ENCODE measurements around the gene KRTAP10-9.
"Not testable (repeated sequence)": the region's sequence is repeated elsewhere in the genome, so short reads cannot be mapped to it uniquely, and the experiment has no call there.

The KRTAP10-9 gene

DNA sequence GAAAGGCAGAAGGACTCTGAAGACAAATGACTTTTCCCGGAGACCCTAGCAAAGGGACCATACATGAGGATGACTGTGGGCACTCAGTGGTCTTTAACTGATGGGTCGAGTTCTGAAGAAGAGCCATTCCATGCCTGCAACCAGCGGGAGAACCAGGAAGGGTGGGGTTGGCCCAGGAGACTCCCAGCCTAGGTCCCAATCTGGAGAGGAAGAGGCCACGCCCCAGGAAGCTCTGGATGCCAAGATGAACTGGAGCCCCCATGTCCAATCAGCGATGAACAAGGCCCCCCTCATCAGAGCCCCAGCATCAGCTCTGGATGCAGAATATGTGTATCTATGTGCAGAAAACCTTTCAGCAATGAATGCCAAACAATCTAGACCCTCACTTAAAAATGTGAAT, 13.9 kb downstream of the KRTAP10-9 start:
- DNase-seq (ENCODE audit: low read depth in 2 of 2), result no peak

DNA sequence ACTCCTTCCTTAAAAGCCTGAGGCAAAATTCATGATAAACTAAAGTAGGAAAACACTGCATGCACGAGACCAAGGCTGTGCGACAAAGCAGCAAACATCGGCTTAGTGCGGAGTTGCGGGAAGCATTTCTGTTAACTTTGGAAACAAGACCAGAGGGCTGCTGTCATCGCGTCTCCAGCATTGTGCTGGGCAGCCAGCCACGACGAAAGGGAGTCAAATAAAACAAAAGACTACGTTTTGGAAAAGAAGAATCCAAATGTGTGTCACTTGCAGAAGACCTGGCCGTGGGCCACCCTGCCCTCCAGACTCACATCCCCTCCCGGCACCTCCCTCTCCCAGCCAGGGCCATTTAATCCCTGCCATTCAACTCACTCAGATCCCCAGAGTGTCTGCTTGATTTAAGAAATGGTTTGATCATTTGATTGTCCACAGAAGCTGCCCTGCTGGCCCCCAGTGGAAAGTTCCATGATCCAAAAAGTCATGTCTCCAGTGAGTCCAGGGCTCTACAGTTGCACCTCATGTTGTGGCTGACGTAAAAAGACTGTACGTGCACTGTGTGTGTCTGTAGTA, 16.9 kb downstream of the KRTAP10-9 start:
- DNase-seq (ENCODE audit: low read depth in 2 of 2), result no peak

DNA sequence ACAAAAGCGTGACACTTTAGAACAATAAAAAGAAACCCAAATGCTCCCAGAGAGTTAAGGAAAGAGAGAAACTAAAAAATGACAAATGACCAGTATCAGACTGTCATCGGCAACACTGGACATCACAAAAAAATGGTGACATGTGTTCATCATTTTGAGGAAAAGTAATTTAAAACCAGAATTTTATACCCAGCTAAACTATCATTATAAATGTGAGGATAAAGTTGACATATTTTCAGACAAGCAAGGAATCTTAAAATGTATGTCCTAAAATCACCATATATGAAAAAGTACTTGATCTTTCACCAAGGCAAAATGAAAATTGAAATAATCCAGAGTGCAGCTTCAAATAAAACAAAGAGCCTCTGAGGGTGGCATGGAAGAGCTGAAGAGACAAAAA, 18.0 kb downstream of the KRTAP10-9 start:
- DNase-seq (ENCODE audit: low read depth in 2 of 2), result no peak

DNA sequence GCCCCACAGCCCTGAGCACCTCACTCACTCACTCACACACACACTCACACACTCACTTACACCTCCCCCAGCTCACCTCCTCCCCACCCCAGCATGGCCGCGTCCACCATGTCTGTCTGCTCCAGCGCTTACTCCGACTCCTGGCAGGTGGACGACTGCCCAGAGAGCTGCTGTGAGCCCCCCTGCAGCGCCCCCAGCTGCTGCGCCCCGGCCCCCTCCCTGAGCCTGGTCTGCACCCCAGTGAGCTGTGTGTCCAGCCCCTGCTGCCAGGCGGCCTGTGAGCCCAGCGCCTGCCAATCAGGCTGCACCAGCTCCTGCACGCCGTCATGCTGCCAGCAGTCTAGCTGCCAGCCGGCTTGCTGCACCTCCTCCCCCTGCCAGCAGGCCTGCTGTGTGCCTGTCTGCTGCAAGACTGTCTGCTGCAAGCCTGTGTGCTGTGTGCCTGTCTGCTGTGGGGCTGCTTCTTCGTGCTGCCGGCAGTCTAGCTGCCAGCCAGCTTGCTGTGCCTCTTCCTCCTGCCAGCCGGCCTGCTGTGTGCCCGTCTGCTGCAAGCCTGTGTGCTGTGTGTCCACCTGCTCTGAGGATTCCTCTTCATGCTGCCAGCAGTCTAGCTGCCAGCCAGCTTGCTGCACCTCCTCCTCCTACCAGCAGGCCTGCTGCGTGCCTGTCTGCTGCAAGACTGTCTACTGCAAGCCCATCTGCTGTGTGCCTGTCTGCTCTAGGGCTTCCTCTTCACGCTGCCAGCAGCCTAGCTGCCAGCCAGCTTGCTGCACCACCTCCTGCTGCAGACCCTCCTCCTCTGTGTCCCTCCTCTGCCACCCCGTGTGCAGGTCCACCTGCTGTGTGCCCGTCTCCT, 19.7 kb downstream of the KRTAP10-9 start, which contains the start of gene KRTAP10-11:
Gene KRTAP10-11, plus strand, starts transcription at position 49 of the 856 bp plus-strand sequence. Its CDS starts 45 bp downstream, at position 94.
- DNase-seq (ENCODE audit: low read depth in 2 of 2), result not testable (repeated sequence)

DNA sequence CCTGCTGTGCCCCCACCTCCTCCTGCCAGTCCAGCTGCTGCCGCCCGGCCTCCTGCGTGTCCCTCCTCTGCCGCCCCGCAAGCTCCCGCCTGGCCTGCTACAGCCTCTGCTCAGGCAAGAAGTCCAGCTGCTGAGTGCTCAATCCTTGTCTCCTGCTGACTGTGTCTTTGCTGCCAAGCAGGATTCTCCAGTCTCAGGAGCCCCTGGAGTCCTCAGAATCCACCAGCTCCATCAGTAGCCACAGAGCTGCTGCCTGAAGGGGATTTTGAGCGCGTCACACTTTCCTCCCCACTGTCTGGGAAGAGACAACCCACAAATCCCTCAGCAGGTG, 20.3 kb downstream of the KRTAP10-9 start:
- DNase-seq (ENCODE audit: low read depth in 2 of 2), result no peak

DNA sequence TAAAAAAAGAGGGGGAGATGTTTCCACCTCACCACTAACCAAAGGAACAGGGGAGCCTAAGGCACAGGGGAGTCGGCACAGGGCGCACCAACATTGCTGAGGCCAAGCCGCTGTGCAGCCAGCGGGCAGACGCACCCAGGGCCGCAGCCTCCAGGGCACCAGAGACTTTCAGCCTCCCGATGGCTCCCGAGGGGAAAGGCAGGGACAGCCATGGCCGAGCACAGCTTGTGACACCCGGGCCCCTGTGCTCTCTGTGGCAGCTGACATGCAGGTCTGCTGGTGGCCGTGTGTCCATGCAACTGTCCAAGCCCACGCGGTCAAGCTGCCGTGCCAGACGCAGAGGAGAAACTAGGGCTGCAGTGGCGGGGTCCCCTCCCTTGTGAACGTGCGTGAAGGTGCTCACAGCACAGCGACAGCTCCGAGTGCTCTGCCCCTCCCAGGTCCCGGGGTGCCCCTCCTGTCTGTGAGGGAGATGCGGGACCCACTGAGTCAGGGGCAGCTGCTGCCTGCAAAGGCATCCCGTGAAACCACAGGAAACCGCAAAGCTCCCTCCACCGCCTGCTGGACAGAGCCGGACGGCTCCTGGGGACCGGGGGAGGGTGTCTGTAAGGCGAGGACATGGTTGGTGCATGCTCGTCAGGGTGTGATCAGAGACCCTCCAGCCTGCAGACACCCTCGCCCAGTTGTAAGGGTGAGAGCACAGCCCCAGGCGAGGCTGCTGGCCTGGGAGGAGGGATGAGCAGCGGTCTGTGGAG, 21.8 kb downstream of the KRTAP10-9 start:
- no peak for DNase-seq (ENCODE audit: low read depth in 2 of 2)

DNA sequence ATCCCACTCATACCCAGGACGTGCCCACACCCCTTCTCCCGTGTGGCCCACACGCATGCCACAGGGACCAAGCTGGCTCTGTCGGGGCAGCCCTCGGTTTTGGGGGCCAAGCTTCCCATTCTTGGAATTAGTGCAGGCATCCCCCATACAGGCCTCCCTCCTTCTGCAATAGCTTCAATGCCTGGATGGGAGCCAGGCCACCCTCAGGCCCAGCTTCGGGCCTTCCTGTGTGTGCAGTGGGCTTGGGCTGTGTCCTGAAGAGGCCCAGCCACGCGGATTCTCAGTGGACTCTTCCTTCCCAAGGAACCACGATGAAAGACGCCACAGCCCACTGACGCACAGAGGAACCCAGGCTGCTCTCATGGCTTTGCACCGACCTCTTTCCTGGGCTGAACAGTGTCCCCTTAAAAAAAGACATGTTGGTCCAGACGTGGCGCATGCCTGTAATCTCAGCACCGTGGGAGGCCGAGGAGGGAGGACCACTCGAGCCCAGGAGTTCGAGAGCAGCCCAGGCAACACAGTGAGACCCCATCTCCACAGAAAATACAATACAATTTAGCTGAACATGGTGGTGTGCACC, 22.7 kb downstream of the KRTAP10-9 start:
- no peak for DNase-seq (ENCODE audit: low read depth in 2 of 2)

DNA sequence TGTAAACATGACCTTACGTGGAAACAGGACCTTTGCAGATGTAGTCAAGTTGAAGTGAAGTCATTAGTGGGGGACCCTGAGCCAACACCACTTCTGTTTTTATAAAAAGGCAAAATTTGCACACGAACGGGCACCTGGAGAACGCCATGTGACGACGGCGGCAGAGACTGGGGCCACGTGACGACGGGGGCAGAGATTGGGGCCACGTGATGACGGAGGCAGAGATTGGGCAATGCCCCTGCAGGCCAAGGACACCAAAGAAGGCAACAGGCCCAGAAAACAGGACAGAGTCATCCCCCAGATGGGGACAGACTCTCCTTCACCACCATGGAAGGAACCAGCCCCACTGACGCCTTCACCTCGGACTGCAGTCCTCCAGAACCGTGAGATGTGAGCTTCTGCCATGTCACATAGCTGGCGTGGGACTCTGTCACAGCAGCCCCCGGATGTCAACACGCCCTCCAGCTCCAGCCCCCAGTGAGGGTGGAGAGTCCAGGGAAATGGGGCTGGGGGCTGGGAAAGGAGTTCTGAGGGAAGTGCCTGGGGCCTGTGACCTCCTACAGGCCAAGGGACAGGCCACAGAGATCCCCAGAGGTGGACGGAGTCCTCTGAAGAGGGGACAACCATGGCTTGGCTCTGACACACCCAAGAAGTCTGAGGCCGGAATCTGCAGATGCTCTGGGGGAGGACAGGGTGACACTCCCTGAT, 23.5 kb downstream of the KRTAP10-9 start:
- DNase-seq (ENCODE audit: low read depth in 2 of 2), result no peak

DNA sequence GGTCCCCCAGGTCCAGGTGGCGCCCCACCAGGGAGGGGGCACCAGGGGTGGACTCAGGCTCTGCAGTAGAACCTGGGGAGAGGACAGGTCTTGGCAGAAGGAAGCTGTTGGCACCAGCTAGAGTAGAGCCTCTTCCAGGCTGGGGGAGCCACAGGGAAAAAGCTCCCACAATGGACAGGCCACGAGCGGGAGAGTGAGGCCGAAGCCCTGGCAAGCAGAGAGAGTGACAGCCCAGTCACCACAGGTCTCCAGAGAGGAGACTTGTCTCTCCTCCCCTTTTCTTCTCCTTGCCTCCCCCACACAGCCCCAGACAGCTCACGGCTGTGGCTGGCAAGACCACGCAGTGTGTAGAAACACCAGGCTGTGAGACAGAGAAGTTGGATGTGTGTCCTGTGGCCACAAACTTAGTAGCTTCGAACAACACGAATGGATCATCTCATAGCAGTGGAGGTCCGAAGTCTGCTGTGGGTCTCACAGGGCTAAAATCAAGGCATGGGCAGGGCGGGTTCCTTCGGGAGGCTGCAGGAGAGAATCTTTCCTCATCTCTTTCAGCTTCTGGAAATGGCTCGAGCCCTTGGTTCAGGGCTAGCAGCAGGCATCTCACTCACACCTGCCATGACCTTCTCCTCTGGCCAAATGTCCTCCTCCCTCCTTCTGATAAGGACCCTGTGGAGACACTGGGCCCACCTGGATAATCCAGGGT, 24.2 kb downstream of the KRTAP10-9 start:
- DNase-seq (ENCODE audit: low read depth in 2 of 2), result no peak

DNA sequence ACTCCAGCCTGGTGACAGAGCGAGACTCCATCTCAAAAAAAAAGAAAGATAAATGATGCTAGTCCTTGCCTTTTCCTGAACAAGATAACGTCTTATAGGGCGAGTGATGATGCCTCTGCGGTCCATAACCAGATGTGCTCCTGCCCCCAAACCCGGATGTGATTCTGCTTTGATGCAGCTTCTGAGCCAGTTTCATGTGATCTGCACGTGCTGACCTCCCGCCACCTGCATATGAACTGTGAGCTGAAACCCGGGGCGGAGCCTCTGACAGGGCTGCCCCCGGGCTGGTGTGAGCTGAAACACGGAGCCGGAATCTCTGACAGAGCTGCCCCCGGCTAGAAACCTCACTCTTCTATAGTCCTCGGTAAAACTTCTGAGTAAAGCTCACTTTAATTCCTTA, 26.2 kb downstream of the KRTAP10-9 start:
- no peak for DNase-seq (ENCODE audit: low read depth in 2 of 2)

DNA sequence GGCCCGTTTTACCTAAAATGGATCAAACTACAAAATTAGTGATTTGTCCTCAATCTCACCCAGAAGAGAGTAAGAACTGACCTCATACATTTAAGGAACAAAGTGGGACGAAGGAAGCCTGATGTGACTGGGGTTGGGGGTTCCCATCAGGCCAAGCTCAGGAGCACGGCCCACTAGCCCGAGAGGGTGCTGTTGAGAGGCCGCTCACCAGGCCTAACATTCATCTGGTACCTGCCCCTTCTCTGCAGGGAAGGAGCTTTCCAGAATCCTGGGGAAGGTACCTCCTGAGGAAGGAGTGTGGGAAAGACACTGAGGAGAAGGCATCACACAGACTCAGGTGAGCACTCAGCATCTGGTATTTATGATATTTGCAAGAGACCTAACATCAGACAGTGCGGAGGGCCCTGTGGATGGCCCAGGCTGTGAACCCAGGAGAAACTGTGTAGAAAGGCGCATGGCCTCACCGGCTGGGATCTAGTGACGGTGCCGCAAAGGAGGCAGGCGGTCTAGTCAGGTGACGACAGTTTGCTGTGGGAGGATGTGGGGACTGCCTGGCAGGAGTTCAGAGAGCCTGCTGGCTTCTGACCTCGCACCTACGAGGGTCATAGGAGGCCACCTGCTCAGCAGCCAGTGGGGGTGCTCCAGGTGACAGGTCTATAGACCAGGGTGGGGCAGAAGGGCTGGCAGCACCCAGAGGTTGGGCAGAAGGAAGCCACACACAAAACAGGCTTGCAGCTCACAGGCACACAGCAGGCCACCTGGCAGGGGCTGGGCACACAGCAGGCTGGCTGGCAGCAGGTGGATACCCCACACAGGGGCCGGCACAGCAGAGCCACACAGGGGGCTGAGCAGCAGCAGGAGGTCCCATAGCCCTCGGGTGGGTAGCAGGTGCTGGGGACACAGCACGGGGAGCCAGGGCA, 27.0 kb downstream of the KRTAP10-9 start:
- DNase-seq (ENCODE audit: low read depth in 2 of 2), result peak in 1 of 2 donors; percentile 10

DNA sequence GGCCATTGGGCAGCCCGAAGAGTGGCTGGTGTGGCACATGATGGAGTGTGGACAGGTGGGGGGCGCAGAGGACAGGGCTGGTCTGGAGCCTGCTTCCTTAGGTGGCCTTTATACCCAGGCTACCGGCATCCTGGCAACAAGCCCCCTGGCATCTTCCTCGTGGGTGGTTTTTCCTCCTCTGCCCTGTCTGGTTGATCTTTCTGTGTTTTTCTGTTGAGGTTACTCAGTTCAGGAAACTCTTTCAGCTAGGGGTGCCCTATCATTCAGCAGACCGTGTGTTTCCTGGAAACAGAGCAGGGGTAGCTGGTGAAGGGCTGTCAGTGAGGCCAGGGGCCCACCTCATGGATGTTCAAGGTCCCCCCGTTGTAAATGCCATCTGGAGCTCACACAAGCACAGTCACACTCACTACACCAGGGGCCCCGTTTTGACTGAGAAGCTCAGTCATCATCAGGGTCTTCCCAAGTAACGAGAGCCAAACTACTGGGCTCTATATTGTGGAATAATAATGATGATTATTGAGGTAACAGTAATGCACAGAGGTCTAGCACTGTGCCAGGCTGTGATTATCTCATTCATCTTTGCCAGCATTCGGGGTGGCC, 27.8 kb downstream of the KRTAP10-9 start, which contains the start of gene KRTAP12-4:
Gene KRTAP12-4, minus strand, starts transcription at position 84 of the 600 bp plus-strand sequence. Its CDS starts 45 bp downstream, at position 39.
- no peak for DNase-seq (ENCODE audit: low read depth in 2 of 2)

DNA sequence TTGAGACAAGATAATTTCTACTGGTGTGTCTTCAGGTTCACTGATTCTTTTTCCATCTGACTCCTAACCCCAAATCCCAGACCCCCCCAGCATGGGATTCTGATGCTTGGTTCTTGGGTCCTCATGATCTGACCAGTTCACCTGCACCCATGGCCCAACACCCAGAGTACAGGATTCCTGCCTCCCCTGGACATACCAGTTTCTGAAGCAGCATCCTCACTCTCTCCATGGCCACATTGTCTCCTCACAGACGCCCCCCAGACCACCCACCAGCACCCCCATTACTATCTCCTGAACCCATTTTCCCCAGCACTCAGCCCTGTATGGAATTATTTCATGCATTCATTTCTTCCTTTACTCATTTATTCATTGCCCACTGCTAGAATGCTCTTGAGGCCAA, 30.0 kb downstream of the KRTAP10-9 start:
- no peak for DNase-seq (ENCODE audit: low read depth in 2 of 2)

DNA sequence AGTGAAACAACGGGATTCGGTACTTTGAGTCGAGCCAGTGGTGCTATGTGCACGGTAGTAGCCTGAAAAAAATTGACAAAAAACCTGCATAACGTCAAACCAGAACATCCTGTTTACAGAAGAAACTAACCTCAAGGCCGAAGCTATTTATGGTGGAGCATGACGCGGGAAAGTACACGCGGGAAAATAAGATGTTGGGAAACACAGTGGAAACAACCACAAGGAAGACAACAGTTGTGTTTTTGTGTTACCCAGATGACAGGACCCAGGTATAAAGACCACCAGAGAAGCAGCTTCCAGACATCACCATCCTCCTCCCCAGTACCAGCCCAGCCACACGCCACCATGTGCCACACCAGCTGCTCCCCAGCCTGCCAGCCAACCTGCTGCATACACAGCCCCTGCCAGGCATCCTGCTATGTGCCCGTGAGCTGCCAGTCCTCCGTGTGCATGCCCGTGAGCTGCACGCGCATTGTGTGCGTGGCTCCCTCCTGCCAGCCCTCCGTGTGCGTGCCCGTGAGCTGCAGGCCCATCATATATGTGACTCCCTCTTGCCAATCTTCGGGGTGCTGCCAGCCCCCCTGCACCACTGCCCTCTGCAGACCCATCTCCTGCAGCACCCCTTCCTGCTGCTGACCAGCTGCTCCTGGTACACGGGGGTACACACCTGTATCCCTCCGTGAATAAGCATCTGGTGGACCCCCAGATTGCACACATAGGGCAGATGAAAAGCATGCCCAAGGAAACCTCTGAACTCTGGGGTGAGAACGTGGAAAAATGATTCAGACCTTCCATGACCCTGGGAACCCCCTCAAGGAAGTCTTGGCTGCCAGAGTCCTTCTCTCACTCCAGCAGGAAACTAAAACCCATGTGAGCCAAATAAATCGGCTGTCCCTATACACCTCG, 31.0 kb downstream of the KRTAP10-9 start, which contains the start of gene KRTAP12-3:
Gene KRTAP12-3, plus strand, starts transcription at position 298 of the 906 bp plus-strand sequence. Its CDS starts 48 bp downstream, at position 346.
- peak in 1 of 2 donors; percentile 8 for DNase-seq (ENCODE audit: low read depth in 2 of 2)

DNA sequence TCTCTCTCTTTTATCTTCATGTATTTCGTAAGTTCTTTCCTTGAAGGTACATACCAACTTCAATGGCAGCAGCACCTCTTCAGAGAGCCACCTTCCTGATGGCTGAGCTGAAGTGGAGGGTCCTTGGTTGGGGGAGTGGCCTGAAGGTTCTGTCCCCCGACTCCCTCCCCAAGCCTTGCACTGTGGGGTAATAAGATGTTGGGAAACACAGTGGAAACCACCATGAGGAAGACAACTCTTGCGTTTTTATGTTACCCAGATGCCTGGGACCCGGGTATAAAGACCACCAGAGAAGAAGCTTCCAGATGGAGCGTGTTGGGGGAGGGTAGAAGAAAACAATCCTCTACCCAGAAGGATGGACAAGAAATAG, 31.6 kb downstream of the KRTAP10-9 start:
- no peak for DNase-seq (ENCODE audit: low read depth in 2 of 2)

DNA sequence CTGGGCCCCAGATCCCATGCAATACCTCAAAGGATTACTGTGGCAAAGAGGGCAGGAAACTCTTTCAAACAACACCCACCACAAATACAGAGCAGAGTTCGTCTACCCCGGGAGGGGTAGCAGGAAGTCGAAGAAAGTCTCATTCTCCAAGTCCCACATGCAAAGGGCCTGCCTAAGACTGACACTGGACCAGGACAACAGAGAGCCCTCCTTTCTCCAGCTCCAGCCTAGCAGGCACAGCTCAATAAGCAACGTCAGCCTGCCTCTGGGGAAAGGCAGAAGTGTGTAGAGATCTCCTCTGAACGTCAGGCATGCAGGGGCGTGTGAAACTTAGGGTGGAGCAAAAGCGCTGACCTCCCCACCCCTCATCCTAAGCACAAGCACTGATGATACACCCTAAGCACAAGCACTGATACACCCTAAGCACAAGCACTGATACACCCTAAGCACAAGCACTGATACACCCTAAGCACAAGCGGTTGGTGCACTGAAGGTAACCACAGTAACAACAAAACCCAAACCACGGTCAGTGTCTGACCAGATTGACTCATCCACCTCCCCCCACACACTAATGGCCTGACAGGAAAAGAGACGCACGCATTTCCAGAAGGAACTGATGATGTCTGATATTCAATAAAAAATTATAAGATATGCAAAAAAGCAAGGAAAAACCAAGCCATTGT, 32.2 kb downstream of the KRTAP10-9 start:
- no peak for DNase-seq (ENCODE audit: low read depth in 2 of 2)

DNA sequence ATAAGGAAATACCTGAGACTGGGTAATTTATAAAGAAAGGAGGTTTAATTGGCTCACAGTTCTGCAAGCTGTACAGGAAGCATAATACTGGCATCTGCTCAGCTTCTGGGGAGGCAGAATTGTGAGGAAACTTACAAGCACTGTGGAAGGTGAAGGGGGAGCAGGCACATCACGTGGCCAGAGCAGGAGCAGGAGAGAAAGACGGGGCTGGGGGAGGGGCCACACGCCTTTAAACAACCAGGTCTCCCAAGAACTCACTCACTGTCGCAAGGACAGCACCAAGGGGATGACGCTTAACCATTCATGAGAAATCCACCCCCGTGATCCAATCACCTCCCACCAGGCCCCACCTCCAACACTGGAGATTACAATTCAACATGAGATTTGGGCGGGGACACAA, 34.7 kb downstream of the KRTAP10-9 start:
- DNase-seq (ENCODE audit: low read depth in 2 of 2), result not testable (repeated sequence)

DNA sequence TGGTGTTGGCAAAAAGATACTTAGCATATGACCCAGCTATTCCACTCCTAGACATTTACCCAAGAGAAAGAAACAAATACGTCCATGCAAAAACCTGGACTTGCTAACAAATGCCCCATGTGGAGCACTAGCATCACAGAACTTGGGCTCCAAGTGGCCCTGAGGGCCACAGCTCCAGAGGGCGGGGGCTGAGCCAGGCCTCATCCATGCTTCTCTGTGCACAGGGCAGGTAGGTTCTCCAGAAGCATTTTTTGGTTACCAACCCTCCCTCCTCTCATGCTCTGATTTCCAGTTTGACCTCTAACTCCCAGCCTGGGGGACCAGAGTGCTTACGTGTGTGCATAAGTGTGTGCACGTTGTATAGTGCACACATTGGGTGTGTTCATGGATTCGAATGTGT, 37.8 kb downstream of the KRTAP10-9 start:
- no peak for DNase-seq (ENCODE audit: low read depth in 2 of 2)

Measured in stimulated activated CD8-positive, alpha-beta memory T cell treated with anti-CD3 and anti-CD28 coated beads, Interleukin-7, amount 100 ng/mL, for 1 hour (primary cell).